Ovary (tissue), 9 donors: Measurements from ENCODE around the gene ERO1B. TPM values are rescaled to one million over a fixed set of nuclear protein-coding genes. Genes with fewer than 3 reads are reported as not detected.

Experiments used
- DNase-seq, 5 donors: peaks; one replicate each; pipeline ENCODE4 v3.0.0-alpha.2; 2019 to 2020
- H3K27ac ChIP-seq, 2 donors: fragments of 200-600 bp; one replicate each; pipeline versions ENCODE4 v1.5.1 to v1.8.0; 2019 to 2022
- H3K27me3 ChIP-seq: fragments of 200-600 bp; one replicate; pipeline ENCODE4 v1.8.0; 2022
- H3K36me3 ChIP-seq: fragments of 200-600 bp; sonication (generic); one replicate; pipeline ENCODE4 v1.5.1; 2019
- H3K4me1 ChIP-seq: one replicate; pipeline ENCODE4 v1.8.1; 2013; ENCODE audit warnings: mild to moderate bottlenecking, moderate library complexity; ENCODE audit not compliant: insufficient read depth
- H3K4me3 ChIP-seq: fragments of 200-600 bp; sonication (generic); one replicate; pipeline ENCODE4 v1.5.1; 2017
- H3K9me3 ChIP-seq, 2 donors: fragments of 200-600 bp in 1 of 2; sonication (generic) in 1 of 2; one replicate each; pipeline versions ENCODE4 v1.5.1 to v1.8.1; 2013 to 2019; ENCODE audit warnings: mild to moderate bottlenecking in 1 of 2, moderate library complexity in 1 of 2
- CTCF ChIP-seq, 3 donors: fragments of 450-650 bp in 2 of 3; fragments of 200-600 bp in 1 of 3; IDR thresholded peaks; one replicate each; pipeline versions ENCODE4 v1.5.1 to v1.8.0; 2016 to 2022; ENCODE audit warnings: antibody characterized with exemption in 3 of 3, mild to moderate bottlenecking in 1 of 3
- EP300 ChIP-seq: sonication (generic); formaldehyde crosslinking; IDR thresholded peaks from one replicate; pipeline ENCODE4 v1.6.1; 2017; ENCODE audit warnings: antibody characterized with exemption
- POLR2A ChIP-seq: fragments of 450-650 bp; IDR thresholded peaks from one replicate; pipeline ENCODE4 v1.6.1; 2017; ENCODE audit warnings: antibody characterized with exemption, mild to moderate bottlenecking, moderate library complexity
- WGBS, 3 donors: extraction: QIAGEN DNeasy Blood & Tissue Kit in 1 of 3; methylation state at CpG; one replicate each; pipeline versions ENCODE4 v1.1.5 to v1.1.7; 2013 to 2017; 5-methylcytosine and 5-hydroxymethylcytosine counted together
- intact Hi-C, 4 donors: fragments of 100-400 bp; cut with DNase I; formaldehyde crosslinking; loops; one replicate each; pipeline versions ENCODE4 v1.11.0 to v1.15.1; 2022 to 2023
- polyA plus RNA-seq, 2 donors: library from polyadenylated mRNA; stranded (reverse); fragments of 200-250 nt in 1 of 2; fragments of 350-450 nt in 1 of 2; fragmentation: Illumina TruSeq in 1 of 2; extraction: RNeasy Lipid Tissue Mini Kit (QIAGEN cat#74804) in 1 of 2; gene quantifications; one replicate each; pipeline ENCODE4 v1.2.3, GENCODE V29; 2013 to 2014
- total RNA-seq, 7 donors: library from RNA; depleted of rRNA in 2 of 7; stranded (reverse); fragments of >200 nt in 2 of 7; fragmentation: NEBNext Ultra II Directional in 3 of 7; extraction: Animal tissue kit (Norgen Biotek cat#: 25700) in 3 of 7; gene quantifications; one replicate each; pipeline versions ENCODE4 v1.1.0 to v1.2.4, GENCODE V29; 2016 to 2023
- donor health status: DM: no; HTN: no; CAD: no; lungs with moderate emphysema.
- donor health status: DM: no; HTN: no; CAD: no.
- donor health status: Bipolar disorder and iron deficiency.
- donor health status: DM: yes; HTN: yes; CAD: no.
- donor health status: DM: no; HTN: no; CAD: no.
- donor health status: DM: yes; HTN: yes; CAD: no.

Gene ERO1B
- total and polyA plus RNA-seq, 9 donors: 4.8 to 15.4 (median 5.8) TPM

GRCh38 chr1:236275061-236275460 lies 6.7 kb downstream of the ERO1B start:
- Histone ChIP-seq H3K27me3 (no peaks in the 10 kb centered on the region), H3K27ac (no peak overlapping the region), H3K4me1 (no peaks in the 10 kb centered on the region), H3K4me3 (no peak overlapping the region), H3K36me3 (no peaks in the 10 kb centered on the region), H3K9me3 (no peaks in the 10 kb centered on the region)
- TF ChIP-seq CTCF (IDR thresholded peaks at IDR 0.05): no peak
- TF ChIP-seq EP300: no peak
- TF ChIP-seq POLR2A: no peak
- no peak for DNase-seq
- intact Hi-C loops: no loop called here

GRCh38 chr1:236273358-236273757 lies 8.4 kb downstream of the ERO1B start:
- intact Hi-C loops: no loop called here
- H3K27ac ChIP-seq: no peak overlapping the region
- DNase-seq: no peak
- H3K9me3 ChIP-seq: no peaks in the 10 kb centered on the region
- WGBS, 3 donors: 89 to 98% (median 95%) methylated on average over 2 of the region's 2 CpGs
- no peaks in the 10 kb centered on the region for H3K27me3 ChIP-seq
- no peak overlapping the region for H3K4me3 ChIP-seq
- H3K4me1 ChIP-seq: no peaks in the 10 kb centered on the region
- TF ChIP-seq POLR2A (no peak), EP300 (no peak), CTCF (IDR thresholded peaks at IDR 0.05) (no peak)
- H3K36me3 ChIP-seq: no peaks in the 10 kb centered on the region

- no peaks in the 10 kb centered on the region for H3K27me3 ChIP-seq
- no peak overlapping the region for H3K27ac ChIP-seq
- intact Hi-C loops: no loop called here
- TF ChIP-seq CTCF (IDR thresholded peaks at IDR 0.05): no peak
- TF ChIP-seq EP300: no peak
- no peak for TF ChIP-seq POLR2A
- no peaks in the 10 kb centered on the region for H3K4me1 ChIP-seq
- no peak overlapping the region for H3K4me3 ChIP-seq
- no peak for DNase-seq
- no peaks in the 10 kb centered on the region for H3K9me3 ChIP-seq
- no peaks in the 10 kb centered on the region for H3K36me3 ChIP-seq
Measured at GRCh38 chr1:236269439-236269838, 12.3 kb downstream of the ERO1B start.

- no peaks in the 10 kb centered on the region for H3K36me3 ChIP-seq
- H3K9me3 ChIP-seq: no peaks in the 10 kb centered on the region
- no peak overlapping the region for H3K4me3 ChIP-seq
- H3K4me1 ChIP-seq: no peaks in the 10 kb centered on the region
- TF ChIP-seq EP300 (no peak), CTCF (IDR thresholded peaks at IDR 0.05) (no peak), POLR2A (no peak)
- no peaks in the 10 kb centered on the region for H3K27me3 ChIP-seq
- no peak for DNase-seq
- no peak overlapping the region for H3K27ac ChIP-seq
- intact Hi-C loops: no loop called here
Measured at GRCh38 chr1:236261898-236262297, 19.9 kb downstream of the ERO1B start.

GRCh38 chr1:236261033-236261432 lies 20.7 kb downstream of the ERO1B start:
- no peaks in the 10 kb centered on the region for H3K36me3 ChIP-seq
- WGBS, 3 donors: 89 to 95% (median 95%) methylated on average over 1 of the region's 1 CpG
- H3K4me1 ChIP-seq: no peaks in the 10 kb centered on the region
- no peaks in the 10 kb centered on the region for H3K9me3 ChIP-seq
- no peak overlapping the region for H3K4me3 ChIP-seq
- intact Hi-C loops: no loop called here
- DNase-seq: no peak
- no peaks in the 10 kb centered on the region for H3K27me3 ChIP-seq
- no peak overlapping the region for H3K27ac ChIP-seq
- TF ChIP-seq POLR2A (no peak), EP300 (no peak), CTCF (IDR thresholded peaks at IDR 0.05) (no peak)
